Islet precursor cell (in vitro differentiated cells): ENCODE data around the gene GALK1.
A peak's percentile ranks its signal among the peaks of the same experiment; 100 is the strongest.
"Not testable (repeated sequence)": the region's sequence is repeated elsewhere in the genome, so short reads cannot be mapped to it uniquely, and the experiment has no call there.

Source experiments
- DNase-seq: peaks from one replicate; pipeline ENCODE4 v3.0.0-alpha.2; 2018

The GALK1 gene

GRCh38 chr17:75783803-75784472 lies 18.9 kb upstream of the GALK1 start:
- DNase-seq: peak; percentile 70

DNA sequence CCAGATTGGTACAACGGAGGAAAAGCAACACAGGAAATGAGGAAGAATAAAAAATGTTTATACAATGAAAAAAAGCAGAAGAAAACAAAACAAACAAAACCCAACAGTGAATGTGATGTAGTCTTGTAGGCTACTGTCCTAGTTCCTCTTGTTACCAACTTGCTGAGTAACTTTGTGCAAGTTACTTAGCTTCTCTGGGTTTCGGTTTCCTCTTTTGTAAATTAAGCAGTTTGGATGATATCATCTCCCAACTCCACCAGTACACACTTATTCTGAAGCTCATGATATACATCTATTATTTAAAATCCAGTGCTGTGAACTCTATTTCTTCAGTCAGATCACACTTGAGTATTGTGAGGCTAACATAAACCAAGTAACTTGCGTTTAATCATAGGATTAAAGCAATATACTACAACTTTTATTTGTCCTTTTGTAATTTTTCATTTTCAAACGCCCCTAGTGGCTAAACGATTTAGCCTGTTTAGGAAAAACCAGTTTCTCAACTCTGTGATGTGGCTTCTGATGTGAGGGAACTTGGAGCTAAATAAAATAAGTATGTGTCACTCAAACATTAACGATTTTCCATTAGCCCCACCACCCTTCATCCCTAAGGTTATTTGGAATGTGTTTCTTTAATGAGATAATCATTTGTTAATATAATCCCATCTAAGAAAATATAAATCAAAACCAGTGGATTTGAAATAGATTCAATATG lies 18.2 kb upstream of the GALK1 start:
- DNase-seq: no peak

DNA sequence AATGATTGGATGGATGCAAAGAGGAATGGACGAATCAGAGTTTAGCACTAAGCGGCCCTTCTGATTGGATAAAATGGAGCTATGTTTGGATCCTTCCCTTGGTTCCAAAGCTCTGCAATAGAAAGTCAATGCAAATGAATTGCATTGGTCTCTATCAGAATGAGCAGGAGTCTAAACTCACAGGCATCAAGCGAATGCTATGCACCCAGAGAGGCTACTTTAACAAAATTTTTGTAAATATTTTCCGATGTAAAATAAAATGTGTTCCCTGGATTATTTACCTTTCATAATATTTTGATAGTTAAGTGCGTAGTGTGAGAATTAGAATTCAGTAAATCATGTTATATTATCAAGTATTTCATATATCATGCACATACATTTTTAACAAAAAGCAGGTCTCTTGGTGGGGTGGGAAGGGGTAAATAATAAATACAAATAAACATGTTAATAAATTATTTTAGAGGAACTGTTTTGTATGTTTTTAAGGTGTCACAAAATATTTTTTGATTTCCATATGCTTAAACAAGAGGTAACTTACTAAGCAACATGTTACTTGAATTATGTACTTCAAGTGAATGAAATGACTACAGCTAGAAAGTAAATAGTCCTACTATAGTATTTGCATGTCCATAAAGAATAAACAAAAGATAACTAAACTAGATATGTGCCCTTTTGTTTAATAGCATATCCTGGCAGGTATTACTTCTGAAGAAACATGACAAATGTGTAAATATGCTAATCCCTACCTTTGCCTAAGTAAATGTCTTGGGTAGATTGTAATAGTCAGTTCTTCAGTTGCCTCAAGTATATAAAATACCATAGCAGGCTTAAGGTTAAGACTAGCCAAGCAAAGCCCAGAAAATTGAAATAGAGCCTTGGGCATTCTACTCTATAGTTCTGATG lies 15.2 kb upstream of the GALK1 start:
- no peak for DNase-seq

DNA sequence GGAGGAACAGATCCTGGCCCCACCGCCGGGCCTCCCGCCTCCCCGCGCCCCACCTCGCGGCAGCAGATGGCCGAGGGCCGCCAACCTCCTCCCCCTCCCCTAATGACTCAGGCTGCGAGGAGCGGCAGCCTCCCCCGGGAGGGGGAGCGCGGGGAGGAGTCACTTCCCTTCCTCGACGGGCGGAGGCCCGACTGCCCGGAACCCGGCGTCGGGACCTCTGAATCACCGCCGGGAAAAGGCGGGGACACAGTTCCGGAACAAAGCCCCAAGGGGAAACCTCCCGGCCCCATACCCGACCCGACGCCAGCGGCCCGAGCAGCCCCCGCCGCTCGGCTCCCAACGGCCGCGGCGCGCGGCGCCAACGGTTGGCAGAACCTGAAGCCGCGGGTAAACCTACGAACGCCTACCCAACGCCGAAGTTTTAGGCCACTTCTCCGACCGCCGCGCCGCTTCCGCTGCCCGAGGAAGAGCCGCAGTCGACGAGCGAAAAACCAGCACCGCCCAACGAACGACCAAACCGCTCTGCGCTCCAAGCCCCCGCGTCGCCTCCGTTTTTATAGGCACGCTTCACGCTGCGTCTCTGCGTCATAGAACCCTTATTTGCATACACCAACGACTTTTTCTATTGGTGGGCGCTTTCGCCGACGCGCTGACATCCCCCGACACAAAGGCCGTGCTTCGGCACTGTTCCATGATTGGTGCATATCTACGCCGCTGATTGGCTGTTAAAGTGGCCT lies 14.4 kb upstream of the GALK1 start:
- peak; percentile 100 for DNase-seq

- DNase-seq: no peak
These were observed 13.9 kb upstream of the GALK1 start for GRCh38 chr17:75778861-75779249.

DNA sequence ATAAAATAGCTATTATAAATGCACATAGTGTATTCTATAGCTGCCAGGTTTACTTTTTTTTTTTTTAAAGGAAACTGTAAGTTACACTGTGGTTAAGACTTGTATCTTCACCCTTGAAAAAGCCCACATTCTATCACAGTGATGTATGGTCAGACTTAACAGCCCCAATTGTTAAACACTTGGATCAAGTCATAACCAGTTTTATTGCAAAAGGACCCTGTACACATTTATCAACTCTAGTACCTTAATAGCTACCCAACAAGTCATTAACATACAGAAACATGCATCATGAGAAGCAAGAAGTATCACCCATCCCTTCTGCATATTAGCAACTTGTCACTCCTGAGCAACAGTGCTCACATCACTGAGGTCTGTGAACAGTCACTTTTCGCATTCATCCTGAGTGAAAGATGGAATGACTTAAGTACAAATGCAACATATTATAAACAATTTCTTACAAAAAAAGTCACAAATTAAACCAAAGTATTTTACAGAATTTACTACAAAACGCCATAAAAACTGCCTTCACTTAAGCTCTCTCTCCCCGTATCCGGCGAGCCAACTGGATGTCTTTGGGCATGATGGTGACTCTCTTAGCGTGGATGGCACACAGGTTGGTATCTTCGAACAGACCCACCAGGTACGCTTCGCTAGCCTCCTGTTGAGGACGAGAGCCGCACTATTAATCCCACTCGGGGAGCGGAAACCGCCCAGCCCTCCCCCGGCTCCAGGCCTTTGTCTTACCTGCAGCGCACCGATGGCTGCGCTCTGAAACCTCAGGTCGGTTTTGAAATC lies 13.3 kb upstream of the GALK1 start:
- not testable (repeated sequence) for DNase-seq

GRCh38 chr17:75777296-75777922 lies 12.4 kb upstream of the GALK1 start:
- DNase-seq: no peak

DNA sequence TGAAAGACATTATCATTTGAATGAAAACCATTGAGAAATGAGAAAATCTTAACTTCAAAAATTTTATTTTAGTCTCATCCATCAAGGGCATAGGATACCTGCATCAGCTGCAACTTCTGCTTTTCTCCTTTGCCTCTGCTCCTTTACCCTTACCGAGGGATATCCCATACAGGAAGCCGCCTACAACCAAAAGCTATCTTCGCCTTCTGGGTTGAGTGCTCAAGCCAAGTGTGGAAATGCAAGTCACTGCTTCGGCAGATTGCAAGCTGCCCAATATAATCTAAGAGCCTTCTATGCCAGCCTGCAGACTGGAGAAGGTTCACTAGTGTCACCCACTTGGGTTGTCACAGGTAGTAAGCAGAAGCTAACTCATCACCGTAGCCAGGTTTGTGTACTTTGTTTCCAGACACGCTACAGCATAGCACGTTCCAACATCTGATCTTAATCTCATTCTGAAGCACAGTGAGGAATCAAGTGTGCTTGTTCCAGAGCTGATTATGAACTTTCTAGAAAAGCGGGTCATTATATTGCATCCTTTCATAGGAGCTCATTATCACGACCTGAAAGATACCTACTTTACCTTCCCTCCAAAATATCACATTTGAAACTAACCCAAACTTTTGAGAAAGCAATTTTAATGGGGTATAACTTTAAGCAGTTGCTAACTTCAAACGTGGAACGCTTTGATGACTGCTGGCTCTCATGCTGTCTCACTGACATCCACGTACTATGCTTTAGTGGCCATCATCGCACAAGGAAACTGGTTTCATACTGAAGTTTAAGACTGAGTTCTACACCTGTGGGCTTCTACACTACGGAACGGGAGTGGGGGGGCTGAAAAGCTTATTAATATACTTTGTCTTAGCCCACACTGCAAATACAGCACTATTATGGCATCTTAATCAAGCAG lies 11.6 kb upstream of the GALK1 start:
- DNase-seq: no peak

- peak; percentile 92 for DNase-seq
These were observed 10.1 kb upstream of the GALK1 start for GRCh38 chr17:75774991-75775668.

GRCh38 chr17:75774471-75774990 lies 9.5 kb upstream of the GALK1 start:
- no peak for DNase-seq

DNA sequence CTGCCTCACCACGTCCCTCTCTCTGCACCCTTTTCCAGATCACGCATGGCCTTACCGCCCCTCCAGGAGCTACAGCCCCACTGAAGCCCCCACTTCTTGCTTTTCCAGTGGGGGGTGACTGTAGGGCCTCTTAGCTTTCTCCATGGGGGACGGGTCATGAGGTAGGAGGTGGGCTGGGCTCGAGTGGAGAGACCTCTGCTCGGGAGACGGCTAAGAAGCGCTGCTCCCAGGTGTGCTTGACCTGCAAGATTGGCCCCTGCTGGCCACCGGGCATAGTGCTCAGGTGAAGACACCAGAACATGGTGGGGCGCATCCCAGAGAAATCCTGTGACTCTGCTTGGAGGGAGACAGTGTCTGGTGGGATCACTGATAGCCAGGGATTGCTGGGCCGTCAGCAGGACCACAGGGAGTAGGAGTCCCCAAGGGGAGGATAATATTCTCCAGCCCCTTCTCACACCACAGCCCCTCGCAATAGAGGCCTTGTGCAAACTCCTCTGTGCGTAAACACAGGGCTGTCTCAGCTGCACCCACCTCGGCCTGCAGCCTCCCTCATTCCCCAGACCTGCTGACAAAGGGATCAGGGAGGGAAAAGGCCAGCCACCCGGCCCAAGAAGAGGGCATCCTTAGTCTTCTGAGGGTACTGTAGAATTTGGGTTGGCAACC lies 8.9 kb upstream of the GALK1 start:
- peak; percentile 75 for DNase-seq

- DNase-seq: peak; percentile 66
These were observed 8.3 kb upstream of the GALK1 start for GRCh38 chr17:75773121-75773807.

DNA sequence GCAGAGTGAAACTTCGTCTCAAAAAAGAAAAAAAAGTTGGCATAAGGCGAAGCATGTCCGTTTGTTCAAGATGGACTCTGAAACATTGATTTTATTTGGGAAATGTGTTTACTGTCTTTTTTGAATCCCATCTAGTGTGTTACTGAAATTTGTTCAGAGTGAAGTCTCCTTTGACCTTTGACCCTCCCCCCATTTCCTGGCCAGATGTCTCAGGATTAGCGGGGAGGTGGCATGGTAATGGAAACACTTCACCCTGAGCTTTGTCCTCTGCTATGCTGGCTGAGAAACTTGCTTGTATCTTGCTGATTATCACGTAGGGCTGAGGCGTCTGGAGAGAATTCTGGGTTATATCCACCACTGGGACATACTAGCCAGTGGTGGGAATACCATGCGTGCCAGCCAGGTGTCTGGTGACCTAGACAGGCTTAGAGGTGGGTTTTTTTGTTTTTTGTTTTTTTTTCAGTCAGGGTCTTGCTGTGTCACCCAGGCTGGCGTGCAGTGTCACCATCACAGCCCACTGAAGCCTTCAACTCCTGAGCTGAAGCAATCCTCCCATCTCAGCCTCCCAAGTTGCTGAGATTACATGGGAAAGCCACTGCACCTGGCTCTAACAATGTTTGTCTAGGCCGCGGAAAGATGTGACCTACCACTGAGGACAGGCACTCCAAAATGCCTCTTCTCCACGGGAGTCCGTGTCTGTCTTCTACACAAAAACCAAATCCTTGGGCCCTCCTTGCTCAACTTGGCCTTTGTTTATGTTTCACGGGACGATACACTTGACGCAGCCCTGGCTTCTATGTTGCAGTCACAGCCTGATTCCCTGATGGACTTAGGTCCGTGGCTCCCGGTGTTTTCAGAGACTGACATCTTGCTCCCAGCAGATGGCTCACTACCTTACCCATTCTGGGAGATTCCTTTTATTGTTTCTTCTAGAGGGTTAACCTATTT lies 6.6 kb upstream of the GALK1 start:
- no peak for DNase-seq

DNA sequence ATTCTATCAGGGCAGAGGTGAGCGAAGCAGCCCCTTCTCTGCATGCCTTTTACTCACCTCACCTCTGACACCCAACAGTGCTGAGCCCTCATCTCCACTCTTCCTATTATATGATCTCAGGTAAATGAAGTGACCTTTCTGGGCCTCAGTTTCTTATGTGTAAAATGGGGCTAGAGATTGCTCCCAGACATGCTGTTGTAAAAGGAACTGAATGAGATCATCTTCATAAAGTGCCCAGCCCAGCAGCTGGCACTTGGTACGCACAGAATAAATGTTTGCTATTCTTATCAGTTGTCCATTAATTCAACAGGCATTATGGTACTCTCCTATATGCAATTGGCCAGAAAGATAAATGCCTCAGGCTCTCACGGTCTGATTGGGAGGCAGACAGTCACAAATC lies 4.5 kb upstream of the GALK1 start:
- no peak for DNase-seq

GRCh38 chr17:75767881-75768280 lies 2.9 kb upstream of the GALK1 start:
- peak; percentile 44 for DNase-seq

GRCh38 chr17:75765981-75766380 lies 989 bp upstream of the GALK1 start:
- DNase-seq: no peak

DNA sequence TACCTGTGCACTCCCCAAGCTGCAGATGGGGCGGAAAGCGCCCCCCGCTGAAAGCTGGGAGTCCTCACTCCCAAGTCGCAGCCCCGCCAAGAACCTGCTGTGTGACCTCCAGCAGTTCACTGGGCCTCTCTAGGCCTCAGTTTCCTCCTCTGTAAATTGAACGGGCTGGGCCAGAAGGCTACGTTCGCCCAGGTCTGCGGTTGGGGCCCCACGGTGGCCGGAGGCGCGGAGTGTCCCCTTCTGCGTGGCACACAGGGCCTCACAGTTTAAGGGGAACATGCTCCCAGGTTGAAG lies 628 bp downstream of the GALK1 start:
- DNase-seq: no peak
